ENCODE data around the gene DDX51. TPM values are rescaled to one million over a fixed set of nuclear protein-coding genes. Genes with fewer than 3 reads are reported as not detected.
A peak's percentile ranks its signal among the peaks of the same experiment; 100 is the strongest.

DDX51 gene
- total RNA-seq, 1 donor from 2014 or later: 28.1 TPM

DNA sequence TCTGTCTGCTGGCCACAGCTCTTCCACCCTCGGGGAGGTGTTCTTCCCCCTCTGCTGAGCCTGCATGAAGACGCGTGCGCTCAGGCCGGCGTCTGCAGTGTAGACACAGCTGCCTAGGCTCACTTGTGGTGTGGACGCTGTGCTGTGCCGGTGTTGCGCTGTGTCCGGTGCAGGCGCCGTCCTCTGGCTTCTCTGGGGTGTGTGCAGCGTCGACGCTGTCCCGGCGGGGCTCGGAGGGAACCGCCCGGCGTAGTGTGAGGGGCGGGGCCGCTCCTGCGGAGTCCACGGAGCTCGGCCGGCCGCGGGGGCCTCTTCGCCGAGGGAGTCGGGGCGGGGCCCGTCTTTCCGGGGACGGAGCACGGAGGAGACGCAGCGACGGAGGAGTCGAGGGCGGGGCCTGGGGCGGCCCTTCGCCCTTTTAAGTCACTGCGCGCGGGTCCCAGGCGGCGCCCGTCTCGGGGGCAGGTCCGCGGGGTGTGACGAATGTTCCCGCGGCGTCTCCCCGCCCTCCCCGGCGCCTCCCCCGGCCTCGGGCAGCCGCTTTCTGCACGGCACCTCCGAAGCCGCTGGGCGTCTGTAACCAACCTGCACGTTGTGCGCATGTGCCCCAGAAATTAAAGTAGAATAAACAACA is 45.4 kb upstream of the DDX51 start:
- H3K9me3 Mint-ChIP-seq (ENCODE audit: low read depth): peaks cover 7% of the 10 kb centered on the region
- no peak for TF ChIP-seq CTCF (IDR thresholded peaks at IDR 0.05; ENCODE audit: unreplicated experiment)
- DNase-seq (ENCODE audit: low spot score, unreplicated experiment): peak; percentile 62
- peak overlapping the region; percentile 79 for H3K27ac Mint-ChIP-seq
- peaks cover 2% of the 10 kb centered on the region for H3K4me1 Mint-ChIP-seq (ENCODE audit: low read depth)
- H3K36me3 Mint-ChIP-seq (ENCODE audit: insufficient read depth): no peaks in the 10 kb centered on the region
- peaks cover 81% of the 10 kb centered on the region for H3K27me3 Mint-ChIP-seq
- peak overlapping the region; percentile 69 for H3K4me3 Mint-ChIP-seq (ENCODE audit: low read depth)

DNA sequence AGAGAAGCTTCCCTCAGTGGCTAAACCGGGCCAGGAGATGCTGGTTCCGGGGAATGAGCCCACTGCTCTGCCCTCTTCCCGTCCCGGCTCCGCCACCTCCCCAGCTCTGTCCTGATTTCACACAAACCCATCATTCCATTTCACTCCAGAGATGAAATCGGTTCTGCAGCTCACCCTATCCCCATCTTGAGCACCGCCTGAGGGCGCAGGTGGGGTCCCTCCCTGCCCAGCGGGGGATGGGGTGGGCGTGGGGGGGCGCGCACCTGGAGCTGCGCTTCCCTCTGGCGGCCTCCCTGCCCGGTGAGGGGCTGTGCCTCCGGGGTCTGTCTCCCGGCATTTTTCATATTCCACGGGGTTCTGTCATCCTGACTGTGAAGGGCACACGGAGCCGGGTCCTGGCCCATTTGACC is 44.8 kb upstream of the DDX51 start:
- Mint-ChIP-seq H3K4me3 (ENCODE audit: low read depth) (peak overlapping the region; percentile 65), H3K4me1 (ENCODE audit: low read depth) (peaks cover 2% of the 10 kb centered on the region), H3K27ac (no peak overlapping the region), H3K27me3 (peaks cover 81% of the 10 kb centered on the region), H3K36me3 (ENCODE audit: insufficient read depth) (no peaks in the 10 kb centered on the region), H3K9me3 (ENCODE audit: low read depth) (peaks cover 3% of the 10 kb centered on the region)
- TF ChIP-seq CTCF (IDR thresholded peaks at IDR 0.05; ENCODE audit: unreplicated experiment): no peak
- DNase-seq (ENCODE audit: low spot score, unreplicated experiment): no peak

DNA sequence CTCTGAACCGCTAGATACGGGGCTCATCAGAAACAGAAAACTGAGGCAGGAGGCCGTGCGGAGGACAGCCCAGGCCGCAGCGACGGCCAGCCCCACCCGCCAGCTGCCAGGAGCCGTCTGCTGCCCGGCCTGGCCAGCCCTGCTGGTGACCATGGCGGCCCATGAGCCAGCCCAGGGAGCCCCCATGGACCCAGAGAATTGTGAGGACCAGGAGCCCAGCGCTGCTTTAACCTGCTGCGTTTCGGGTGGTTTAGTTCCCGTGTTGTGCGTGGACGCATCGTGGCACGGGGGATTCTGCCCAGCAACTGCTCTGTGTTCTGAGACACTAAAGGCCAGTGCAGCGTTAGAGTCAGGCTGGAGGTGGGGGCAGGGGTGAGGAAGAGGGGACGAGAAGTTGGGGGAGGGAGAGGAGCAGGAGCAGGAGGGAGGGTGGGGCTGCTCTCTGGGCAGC is 44.4 kb upstream of the DDX51 start:
- Mint-ChIP-seq H3K4me3 (ENCODE audit: low read depth) (no peak overlapping the region), H3K9me3 (ENCODE audit: low read depth) (peaks cover 1% of the 10 kb centered on the region), H3K36me3 (ENCODE audit: insufficient read depth) (no peaks in the 10 kb centered on the region), H3K27me3 (peaks cover 80% of the 10 kb centered on the region), H3K4me1 (ENCODE audit: low read depth) (peaks cover 2% of the 10 kb centered on the region), H3K27ac (no peak overlapping the region)
- no peak for TF ChIP-seq CTCF (IDR thresholded peaks at IDR 0.05; ENCODE audit: unreplicated experiment)
- no peak for DNase-seq (ENCODE audit: low spot score, unreplicated experiment)

GRCh38 chr12:132187646-132188450 is 43.7 kb upstream of the DDX51 start:
- H3K27ac Mint-ChIP-seq: no peak overlapping the region
- no peak for TF ChIP-seq CTCF (IDR thresholded peaks at IDR 0.05; ENCODE audit: unreplicated experiment)
- H3K36me3 Mint-ChIP-seq (ENCODE audit: insufficient read depth): no peaks in the 10 kb centered on the region
- no peak for DNase-seq (ENCODE audit: low spot score, unreplicated experiment)
- peaks cover 80% of the 10 kb centered on the region for H3K27me3 Mint-ChIP-seq
- H3K4me3 Mint-ChIP-seq (ENCODE audit: low read depth): no peak overlapping the region
- no peaks in the 10 kb centered on the region for H3K9me3 Mint-ChIP-seq (ENCODE audit: low read depth)
- peaks cover 2% of the 10 kb centered on the region for H3K4me1 Mint-ChIP-seq (ENCODE audit: low read depth)

DNA sequence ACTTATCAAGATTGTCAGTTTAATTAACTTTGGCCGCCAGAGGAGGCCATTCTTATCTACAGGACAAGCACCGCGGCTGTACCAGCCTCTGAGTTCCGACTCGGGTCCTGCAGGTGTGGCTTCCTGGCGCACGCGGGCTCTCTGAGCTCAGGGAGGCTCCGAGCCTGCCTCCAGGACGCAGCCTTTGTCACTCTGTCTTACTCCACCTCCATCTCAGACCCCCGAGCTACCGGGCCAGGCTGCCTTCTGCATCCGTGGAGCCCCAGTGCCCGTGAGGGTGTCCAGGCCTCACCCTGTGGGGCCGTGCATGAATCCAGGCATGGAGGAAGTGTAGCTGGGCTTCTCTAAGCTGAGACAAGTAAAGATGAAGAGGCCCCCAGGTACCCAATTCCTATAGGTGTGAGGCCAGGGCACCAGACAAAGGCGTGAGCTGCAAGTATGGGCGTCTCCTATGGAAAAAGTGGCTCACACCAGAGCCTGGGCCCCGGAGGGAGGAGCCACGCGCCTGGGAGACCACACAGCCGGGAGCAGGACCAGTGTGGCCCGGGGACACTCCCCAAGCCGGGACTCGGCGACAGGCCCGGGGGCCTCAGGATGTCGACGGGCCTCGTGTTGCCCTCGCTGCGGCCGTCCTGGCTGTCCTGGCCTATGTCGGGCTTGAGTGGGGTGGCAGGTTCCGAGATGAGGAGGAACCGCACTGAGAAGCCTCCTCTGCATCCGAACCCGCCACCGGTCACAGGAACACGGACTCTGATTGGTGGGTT is 42.9 kb upstream of the DDX51 start:
- no peak for TF ChIP-seq CTCF (IDR thresholded peaks at IDR 0.05; ENCODE audit: unreplicated experiment)
- H3K27me3 Mint-ChIP-seq: peaks cover 83% of the 10 kb centered on the region
- no peak overlapping the region for H3K4me3 Mint-ChIP-seq (ENCODE audit: low read depth)
- peaks cover 2% of the 10 kb centered on the region for H3K4me1 Mint-ChIP-seq (ENCODE audit: low read depth)
- no peaks in the 10 kb centered on the region for H3K36me3 Mint-ChIP-seq (ENCODE audit: insufficient read depth)
- H3K9me3 Mint-ChIP-seq (ENCODE audit: low read depth): no peaks in the 10 kb centered on the region
- DNase-seq (ENCODE audit: low spot score, unreplicated experiment): no peak
- H3K27ac Mint-ChIP-seq: no peak overlapping the region
